NOMO-1 treated with DMSO at 0.1 percent for 48 hours (cell line): ENCODE measurements around the gene RBMS3.
A peak's percentile ranks its signal among the peaks of the same experiment; 100 is the strongest.

ENCODE experiments used
- DNase-seq: peaks from one replicate; lab custom pipeline; 2025; ENCODE audit not compliant: unreplicated experiment; lab: John Stamatoyannopoulos, UW

Gene RBMS3

GRCh38 chr3:29275309-29275708, 5.6 kb upstream of the RBMS3 start:
- no peak for DNase-seq

DNA sequence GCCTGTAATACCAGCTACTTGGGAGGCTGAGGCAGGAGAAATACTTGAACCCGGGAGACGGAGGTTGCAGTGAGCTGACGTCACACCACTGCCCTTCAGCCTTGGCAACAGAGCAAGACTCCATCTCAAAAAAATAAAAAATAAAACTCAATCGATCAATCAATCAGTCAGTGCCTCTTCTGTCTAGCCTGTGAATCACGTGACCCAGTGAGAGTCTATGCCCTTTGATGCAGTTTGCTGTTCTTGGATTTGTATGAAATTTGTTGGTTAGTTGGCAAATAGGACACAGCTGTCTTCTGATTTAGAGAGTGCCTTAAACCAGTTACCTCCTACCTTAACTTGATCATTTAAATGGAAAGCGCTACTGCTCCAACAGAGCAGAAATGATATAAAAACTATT, 3.6 kb upstream of the RBMS3 start:
- no peak for DNase-seq

- no peak for DNase-seq
Observed at GRCh38 chr3:29279286-29279685, 1.6 kb upstream of the RBMS3 start.

DNA sequence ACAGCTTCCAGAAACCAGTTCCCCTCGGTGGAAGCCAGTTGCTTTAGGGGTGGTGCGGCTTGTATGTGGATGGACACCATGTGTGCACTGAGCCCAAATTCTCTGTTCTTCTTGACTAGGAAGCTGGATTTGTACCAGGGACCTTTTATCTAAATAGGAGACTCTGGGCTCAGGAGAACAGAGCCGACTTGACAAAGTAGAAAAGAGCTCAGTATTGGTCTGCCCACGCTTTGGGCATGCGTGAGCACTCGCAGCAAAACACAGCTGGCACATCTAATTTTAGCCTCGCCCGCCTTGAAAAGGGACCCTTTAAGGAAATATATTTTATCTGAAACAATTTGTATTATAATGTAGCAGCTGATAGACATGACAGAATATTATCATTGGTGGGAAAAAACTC, 1.1 kb upstream of the RBMS3 start:
- no peak for DNase-seq

DNA sequence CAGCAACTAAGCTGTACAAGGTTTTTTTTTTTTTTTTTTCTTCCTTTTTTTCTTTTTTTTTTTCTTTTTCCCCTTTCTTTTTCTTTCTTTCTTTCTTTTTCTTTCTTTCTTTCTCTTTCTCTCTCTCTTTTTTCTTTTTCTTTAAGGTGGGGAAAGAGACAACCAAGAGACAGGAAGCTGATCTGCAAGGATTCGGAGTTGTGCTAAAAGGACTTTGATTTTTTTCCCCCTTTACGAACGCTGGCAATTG, 148 bp downstream of the RBMS3 start:
- DNase-seq: no peak

- no peak for DNase-seq
Observed at GRCh38 chr3:29281344-29282241, 722 bp downstream of the RBMS3 start.

GRCh38 chr3:29282427-29283230, 1.8 kb downstream of the RBMS3 start:
- DNase-seq: no peak

DNA sequence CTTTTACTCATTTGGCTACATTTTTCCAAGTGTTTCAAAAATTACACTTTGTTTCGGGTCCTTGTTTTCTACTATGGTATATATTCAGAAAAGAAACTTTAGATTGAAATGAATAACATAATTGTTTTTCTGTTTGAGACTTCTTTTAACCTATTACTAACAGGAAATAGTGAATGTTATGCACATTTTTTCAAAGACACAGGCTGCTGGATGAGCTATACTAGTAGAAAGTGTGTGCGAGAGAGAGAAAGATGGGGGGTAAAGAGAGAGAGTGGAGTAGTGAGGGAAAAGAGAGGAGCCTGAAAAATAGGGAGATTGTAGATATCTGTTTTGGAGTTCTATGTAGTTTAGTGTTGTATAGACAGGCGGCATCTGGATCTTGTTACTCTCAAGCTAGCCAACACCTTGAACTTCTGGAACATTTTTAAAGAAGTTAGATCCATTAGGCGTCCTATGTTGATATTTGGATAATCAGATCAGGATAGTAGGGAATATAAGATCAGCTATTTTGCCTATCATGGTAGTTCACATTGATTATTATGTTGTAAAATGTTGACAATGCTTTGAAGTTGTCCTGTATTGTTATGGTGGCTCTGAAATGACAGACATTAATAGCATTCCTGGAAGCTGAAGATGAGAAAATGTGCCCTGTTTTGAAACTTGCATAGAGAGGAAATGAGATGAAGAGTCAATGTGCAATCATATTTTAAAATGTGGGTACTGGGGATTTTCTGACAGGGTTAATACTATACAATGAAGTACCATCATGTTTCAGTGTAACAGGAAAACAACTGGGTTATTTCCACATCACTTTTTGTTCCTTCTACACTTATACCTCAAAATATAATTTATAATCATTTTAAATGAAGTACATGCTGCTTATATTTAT, 2.6 kb downstream of the RBMS3 start:
- no peak for DNase-seq

- no peak for DNase-seq
Observed at GRCh38 chr3:29284497-29284896, 3.6 kb downstream of the RBMS3 start.

GRCh38 chr3:29285471-29286071, 4.7 kb downstream of the RBMS3 start:
- no peak for DNase-seq

GRCh38 chr3:29286478-29287240, 5.8 kb downstream of the RBMS3 start:
- DNase-seq: no peak

DNA sequence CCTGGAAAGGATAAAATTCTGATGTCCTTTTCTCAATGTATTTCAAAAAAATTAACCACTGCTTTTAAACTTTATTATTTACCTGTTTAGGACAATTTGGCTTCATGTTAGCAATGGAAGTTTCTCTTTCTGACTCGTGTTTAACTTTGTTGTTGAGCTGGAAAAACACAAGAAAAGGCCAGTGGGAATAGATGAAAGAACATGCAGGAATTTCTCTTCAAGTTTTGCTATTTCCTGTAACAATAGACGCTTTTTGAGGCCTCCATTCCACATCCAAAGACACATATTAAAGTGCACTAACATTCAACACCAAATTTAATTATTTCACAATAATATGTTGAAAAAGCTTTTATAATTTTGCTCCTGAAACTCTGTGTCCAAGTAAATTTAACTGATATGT, 9.7 kb downstream of the RBMS3 start:
- no peak for DNase-seq

- no peak for DNase-seq
Observed at GRCh38 chr3:29291260-29291981, 10.6 kb downstream of the RBMS3 start.

- no peak for DNase-seq
Observed at GRCh38 chr3:29291982-29292363, 11.1 kb downstream of the RBMS3 start.

- no peak for DNase-seq
Observed at GRCh38 chr3:29293421-29293820, 12.6 kb downstream of the RBMS3 start.

DNA sequence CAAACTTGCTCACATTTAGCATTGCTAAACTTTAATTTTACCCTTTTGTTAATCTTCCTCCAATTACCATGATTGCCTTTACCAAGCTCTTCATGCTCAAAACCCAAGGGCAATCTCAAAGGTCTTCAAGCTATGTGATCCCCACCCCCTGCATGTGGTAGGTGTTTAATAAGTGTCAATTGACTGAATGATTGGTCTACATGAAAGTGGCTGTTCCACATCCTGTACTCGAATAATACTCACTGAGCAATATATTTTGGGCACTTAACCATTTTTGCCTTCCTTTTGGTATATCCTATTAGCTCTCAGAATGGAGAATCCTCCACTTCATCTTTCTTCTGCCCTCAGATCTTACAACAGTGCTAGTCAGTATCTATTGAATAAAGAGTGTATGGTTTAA, 17.1 kb downstream of the RBMS3 start:
- DNase-seq: no peak

DNA sequence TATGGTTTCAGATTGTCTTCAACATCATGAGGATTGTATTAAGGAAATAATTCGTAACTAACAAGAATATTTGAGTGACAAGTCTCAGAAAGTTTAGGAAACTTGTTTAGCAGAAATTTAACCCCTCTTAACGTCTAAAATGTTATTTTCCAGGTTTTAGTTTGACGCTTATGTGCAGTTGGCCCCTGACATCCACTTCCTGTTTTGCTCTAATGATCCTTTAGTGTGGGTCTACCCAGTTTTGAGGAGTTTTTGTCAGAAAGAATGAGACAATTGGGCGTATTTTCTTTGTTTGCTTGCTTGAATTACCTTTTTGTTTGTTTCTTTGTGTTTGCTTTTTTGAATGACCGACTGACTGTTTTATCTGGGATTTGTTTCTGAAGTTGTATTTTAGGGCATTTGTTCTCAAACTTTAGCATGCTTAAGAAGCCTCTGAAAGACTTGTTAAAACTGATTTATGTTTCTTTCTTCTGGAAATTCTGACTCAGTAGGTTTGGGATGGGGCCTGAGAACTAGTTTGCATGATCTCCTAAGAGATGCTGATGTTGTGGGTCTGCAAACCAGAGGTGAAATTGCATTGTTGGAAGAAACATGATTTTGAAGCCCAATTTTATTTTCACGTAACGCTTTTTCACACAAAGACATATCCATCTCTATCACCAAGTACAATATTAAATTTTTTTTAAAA, 20.6 kb downstream of the RBMS3 start:
- peak; percentile 9 for DNase-seq

GRCh38 chr3:29302619-29303018, 21.7 kb downstream of the RBMS3 start:
- no peak for DNase-seq

- DNase-seq: no peak
Observed at GRCh38 chr3:29307295-29307694, 26.4 kb downstream of the RBMS3 start.
